Loucy (cell line): ENCODE data around the gene HELZ.
A peak's percentile ranks its signal among the peaks of the same experiment; 100 is the strongest.

Experiments used
- H2AFZ ChIP-seq: fragments of 200-600 bp; sonication (generic); 2 replicates; pipeline ENCODE4 v1.6.0; 2016; ENCODE audit warnings: antibody characterized with exemption, mild to moderate bottlenecking, low read length, moderate library complexity
- H3F3A ChIP-seq: fragments of 200-600 bp; 2 replicates; pipeline ENCODE4 v1.6.0; 2016; ENCODE audit warnings: antibody characterized with exemption, low read depth, mild to moderate bottlenecking
- H3K27me3 ChIP-seq: fragments of 200-600 bp; sonication (generic); 2 replicates; pipeline ENCODE4 v1.6.1; 2014; ENCODE audit warnings: low read length, mild to moderate bottlenecking; ENCODE audit not compliant: insufficient read depth, poor library complexity, severe bottlenecking
- H3K36me3 ChIP-seq: fragments of 200-600 bp; sonication (generic); 2 replicates; pipeline ENCODE4 v1.6.1; 2016; ENCODE audit warnings: low read length; ENCODE audit not compliant: insufficient read depth
- H3K4me1 ChIP-seq: fragments of 200-600 bp; sonication (generic); 2 replicates; pipeline ENCODE4 v1.5.1; 2014; ENCODE audit warnings: low read length, mild to moderate bottlenecking; ENCODE audit not compliant: insufficient read depth, poor library complexity, severe bottlenecking
- H3K4me2 ChIP-seq: fragments of 200-600 bp; sonication (generic); 2 replicates; pipeline ENCODE4 v1.6.0; 2014; ENCODE audit warnings: antibody characterized with exemption, low read length, low read depth, mild to moderate bottlenecking; ENCODE audit not compliant: poor library complexity, severe bottlenecking
- H3K4me3 ChIP-seq: fragments of 200-600 bp; sonication (generic); 2 replicates; pipeline ENCODE4 v1.5.1; 2014; ENCODE audit warnings: low read length, mild to moderate bottlenecking, mixed read lengths; ENCODE audit not compliant: poor library complexity, severe bottlenecking
- H3K79me2 ChIP-seq: fragments of 200-600 bp; sonication (generic); 2 replicates; pipeline ENCODE4 v1.6.1; 2014; ENCODE audit warnings: low read length; ENCODE audit not compliant: insufficient read depth
- H3K9ac ChIP-seq: fragments of 200-600 bp; sonication (generic); 2 replicates; pipeline ENCODE4 v1.6.0; 2014; ENCODE audit warnings: mild to moderate bottlenecking, low read depth, low read length, moderate library complexity; ENCODE audit not compliant: poor library complexity, severe bottlenecking
- H3K9me2 ChIP-seq: fragments of 200-600 bp; sonication (generic); replicated peaks from 2 replicates; pipeline ENCODE4 v1.6.1; 2016; ENCODE audit warnings: low read depth, low read length, mixed read lengths
- H3K9me3 ChIP-seq: fragments of 200-600 bp; sonication (generic); 2 replicates; pipeline ENCODE4 v1.6.1; 2014; ENCODE audit warnings: mild to moderate bottlenecking, antibody characterized with exemption, low read length, low read depth; ENCODE audit not compliant: insufficient read depth
- H4K20me1 ChIP-seq: fragments of 200-600 bp; sonication (generic); 2 replicates; pipeline ENCODE4 v1.6.0; 2014; ENCODE audit warnings: antibody characterized with exemption, low read length, mild to moderate bottlenecking; ENCODE audit not compliant: insufficient read depth, poor library complexity, severe bottlenecking
- EZH2phosphoT487 ChIP-seq: fragments of 200-600 bp; IDR thresholded peaks from 2 replicates; pipeline ENCODE4 v1.6.1; 2018; ENCODE audit warnings: antibody characterized with exemption, mild to moderate bottlenecking, moderate library complexity, borderline replicate concordance
- TF ChIP-seq, protein P1 (sequence below): fragments of 200-600 bp; sonication (generic); conservative IDR thresholded peaks from 2 replicates; pipeline ENCODE4 v1.5.1; 2014; ENCODE audit warnings: mild to moderate bottlenecking, antibody characterized with exemption, low read length

The HELZ gene

GRCh38 chr17:67224736-67225135, 20.3 kb downstream of the HELZ start:
- no peak overlapping the region for H3K4me2 ChIP-seq
- H3K4me3 ChIP-seq, result no peak overlapping the region
- H2AFZ ChIP-seq, result no peak overlapping the region
- H3K79me2 ChIP-seq, result peaks cover 94% of the 10 kb centered on the region
- no peaks in the 10 kb centered on the region for H3K9me2 ChIP-seq
- H3K36me3 ChIP-seq, result peaks cover 17% of the 10 kb centered on the region; the same call in 1 of the 2 replicates
- no peaks in the 10 kb centered on the region for H3F3A ChIP-seq
- no peak overlapping the region for H3K9ac ChIP-seq
- H3K27me3 ChIP-seq, result no peaks in the 10 kb centered on the region
- H4K20me1 ChIP-seq, result peaks cover 44% of the 10 kb centered on the region
- H3K4me1 ChIP-seq, result peaks cover 12% of the 10 kb centered on the region
- TF ChIP-seq, protein P1, sequence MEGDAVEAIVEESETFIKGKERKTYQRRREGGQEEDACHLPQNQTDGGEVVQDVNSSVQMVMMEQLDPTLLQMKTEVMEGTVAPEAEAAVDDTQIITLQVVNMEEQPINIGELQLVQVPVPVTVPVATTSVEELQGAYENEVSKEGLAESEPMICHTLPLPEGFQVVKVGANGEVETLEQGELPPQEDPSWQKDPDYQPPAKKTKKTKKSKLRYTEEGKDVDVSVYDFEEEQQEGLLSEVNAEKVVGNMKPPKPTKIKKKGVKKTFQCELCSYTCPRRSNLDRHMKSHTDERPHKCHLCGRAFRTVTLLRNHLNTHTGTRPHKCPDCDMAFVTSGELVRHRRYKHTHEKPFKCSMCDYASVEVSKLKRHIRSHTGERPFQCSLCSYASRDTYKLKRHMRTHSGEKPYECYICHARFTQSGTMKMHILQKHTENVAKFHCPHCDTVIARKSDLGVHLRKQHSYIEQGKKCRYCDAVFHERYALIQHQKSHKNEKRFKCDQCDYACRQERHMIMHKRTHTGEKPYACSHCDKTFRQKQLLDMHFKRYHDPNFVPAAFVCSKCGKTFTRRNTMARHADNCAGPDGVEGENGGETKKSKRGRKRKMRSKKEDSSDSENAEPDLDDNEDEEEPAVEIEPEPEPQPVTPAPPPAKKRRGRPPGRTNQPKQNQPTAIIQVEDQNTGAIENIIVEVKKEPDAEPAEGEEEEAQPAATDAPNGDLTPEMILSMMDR, result no peak
- TF ChIP-seq EZH2phosphoT487, result no peak
- H3K9me3 ChIP-seq, result no peaks in the 10 kb centered on the region

GRCh38 chr17:67223924-67224323, 21.1 kb downstream of the HELZ start:
- Histone ChIP-seq H2AFZ (no peak overlapping the region), H3K4me2 (peak overlapping the region; percentile 16), H4K20me1 (peaks cover 49% of the 10 kb centered on the region), H3K9ac (no peak overlapping the region), H3K27me3 (no peaks in the 10 kb centered on the region), H3K9me3 (no peaks in the 10 kb centered on the region), H3K4me3 (no peak overlapping the region), H3F3A (no peaks in the 10 kb centered on the region), H3K79me2 (peaks cover 94% of the 10 kb centered on the region), H3K36me3 (peaks cover 14% of the 10 kb centered on the region; the same call in 1 of the 2 replicates), H3K4me1 (peaks cover 12% of the 10 kb centered on the region), H3K9me2 (no peaks in the 10 kb centered on the region)
- TF ChIP-seq EZH2phosphoT487, result no peak
- TF ChIP-seq, protein P1, result no peak

GRCh38 chr17:67221062-67221998, 23.7 kb downstream of the HELZ start:
- TF ChIP-seq, protein P1, result peak; percentile 68
- no peak for TF ChIP-seq EZH2phosphoT487
- H3K79me2 ChIP-seq, result peaks cover 92% of the 10 kb centered on the region
- H2AFZ ChIP-seq, result no peak overlapping the region
- H3K36me3 ChIP-seq, result peaks cover 35% of the 10 kb centered on the region; the same call in 1 of the 2 replicates
- H3K9ac ChIP-seq, result no peak overlapping the region
- no peak overlapping the region for H3K4me3 ChIP-seq
- H3K9me2 ChIP-seq, result no peaks in the 10 kb centered on the region
- H3K4me2 ChIP-seq, result no peak overlapping the region
- H3F3A ChIP-seq, result no peaks in the 10 kb centered on the region
- no peaks in the 10 kb centered on the region for H3K9me3 ChIP-seq
- peaks cover 49% of the 10 kb centered on the region for H4K20me1 ChIP-seq
- no peaks in the 10 kb centered on the region for H3K27me3 ChIP-seq
- H3K4me1 ChIP-seq, result peaks cover 12% of the 10 kb centered on the region
